Placental pericyte (primary cell): ENCODE data around the gene PDXP. TPM values are rescaled to one million over a fixed set of nuclear protein-coding genes. Genes with fewer than 3 reads are reported as not detected.

Experiments used
- small RNA-seq: library from RNA; depleted of rRNA; stranded (forward); fragments of <200 nt; gene quantifications from one replicate; pipeline ENCODE3, GENCODE V24; 2012; ENCODE audit warnings: low replicate concordance
- total RNA-seq: library from RNA; depleted of rRNA; stranded (reverse); fragments of >200 nt; gene quantifications from 2 replicates; pipeline ENCODE4 v1.2.3, GENCODE V29; 2012

PDXP gene
- total RNA-seq, result 3.9 and 29.9 TPM in 2 replicates

DNA sequence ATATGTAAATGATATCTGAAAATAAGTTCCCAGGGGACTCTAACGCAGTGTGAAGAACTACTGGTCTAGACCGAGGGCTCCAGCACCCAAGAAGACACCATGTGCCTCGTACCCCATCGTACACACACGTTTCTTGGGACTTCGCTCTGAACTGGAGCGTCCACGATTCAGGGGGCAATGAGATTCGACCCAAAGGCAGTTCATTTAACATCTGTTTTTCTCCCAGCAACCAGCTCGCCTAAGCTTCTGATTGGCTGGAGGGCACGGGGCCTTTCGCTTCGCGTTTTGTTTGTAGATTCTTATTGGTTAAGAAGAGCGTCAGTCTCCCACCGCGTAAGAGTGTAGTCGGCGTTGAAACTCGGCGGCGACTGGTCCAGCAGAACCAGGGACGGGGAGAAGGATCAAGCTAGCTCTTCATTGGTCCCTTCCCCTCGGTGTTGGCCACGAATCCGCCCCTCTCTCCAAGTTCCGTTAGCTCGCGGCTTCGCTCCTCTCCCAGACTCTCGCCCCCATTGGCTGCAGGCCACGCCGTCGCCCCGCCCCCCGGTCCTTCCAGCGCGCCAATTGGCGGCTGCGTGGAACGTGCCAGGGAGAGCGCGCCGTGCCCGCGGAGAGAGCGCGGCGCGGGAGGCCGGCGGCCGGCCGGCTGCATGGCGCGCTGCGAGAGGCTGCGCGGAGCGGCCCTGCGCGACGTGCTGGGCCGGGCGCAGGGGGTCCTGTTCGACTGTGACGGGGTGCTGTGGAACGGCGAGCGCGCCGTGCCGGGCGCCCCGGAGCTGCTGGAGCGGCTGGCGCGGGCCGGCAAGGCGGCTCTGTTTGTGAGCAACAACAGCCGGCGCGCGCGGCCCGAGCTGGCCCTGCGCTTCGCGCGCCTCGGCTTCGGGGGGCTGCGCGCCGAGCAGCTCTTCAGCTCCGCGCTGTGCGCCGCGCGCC lies at the start of gene PDXP:
Gene PDXP (plus strand): TSS at position 591 of the 933 bp plus-strand sequence. CDS start 60 bp downstream, at position 651.

DNA sequence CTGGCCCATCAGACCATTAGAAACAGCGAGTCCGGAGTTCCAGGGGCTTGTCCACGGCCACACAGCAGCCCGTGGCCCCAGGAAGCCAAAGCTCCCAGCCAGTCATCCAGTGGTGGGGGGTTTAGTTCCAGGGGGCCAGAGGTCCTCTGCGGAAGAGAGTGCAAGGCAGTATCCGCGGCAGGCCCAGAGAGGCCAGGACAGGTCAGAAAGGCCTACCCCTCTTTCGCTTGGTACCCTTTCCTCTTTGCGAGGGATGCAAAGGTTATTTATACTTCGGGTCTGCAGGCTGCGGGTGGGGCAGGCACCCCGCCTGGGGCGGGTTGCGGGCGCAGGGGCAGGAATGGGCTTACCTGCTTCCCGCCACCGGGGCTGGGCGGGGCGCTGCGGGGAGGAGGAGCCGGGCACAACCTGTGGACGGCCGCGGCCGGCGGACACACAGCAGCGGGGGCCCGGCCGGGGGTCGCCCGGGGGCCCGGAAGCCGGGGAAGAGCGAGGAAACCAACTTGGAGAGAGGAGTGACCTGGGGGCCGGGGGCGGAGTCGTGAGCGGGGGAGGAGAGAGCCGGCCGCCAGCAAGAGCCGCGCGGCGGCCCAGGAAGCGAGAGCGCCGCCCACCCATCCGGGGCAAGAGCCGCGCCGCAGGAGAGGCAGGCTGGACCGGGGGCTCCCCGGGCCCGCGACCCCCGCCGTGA lies 19.3 kb upstream of the PDXP start, which contains the start of gene SH3BP1:
Gene SH3BP1 (plus strand): TSS at position 600 of the 691 bp plus-strand sequence. CDS start 119 bp downstream, outside the sequence.

DNA sequence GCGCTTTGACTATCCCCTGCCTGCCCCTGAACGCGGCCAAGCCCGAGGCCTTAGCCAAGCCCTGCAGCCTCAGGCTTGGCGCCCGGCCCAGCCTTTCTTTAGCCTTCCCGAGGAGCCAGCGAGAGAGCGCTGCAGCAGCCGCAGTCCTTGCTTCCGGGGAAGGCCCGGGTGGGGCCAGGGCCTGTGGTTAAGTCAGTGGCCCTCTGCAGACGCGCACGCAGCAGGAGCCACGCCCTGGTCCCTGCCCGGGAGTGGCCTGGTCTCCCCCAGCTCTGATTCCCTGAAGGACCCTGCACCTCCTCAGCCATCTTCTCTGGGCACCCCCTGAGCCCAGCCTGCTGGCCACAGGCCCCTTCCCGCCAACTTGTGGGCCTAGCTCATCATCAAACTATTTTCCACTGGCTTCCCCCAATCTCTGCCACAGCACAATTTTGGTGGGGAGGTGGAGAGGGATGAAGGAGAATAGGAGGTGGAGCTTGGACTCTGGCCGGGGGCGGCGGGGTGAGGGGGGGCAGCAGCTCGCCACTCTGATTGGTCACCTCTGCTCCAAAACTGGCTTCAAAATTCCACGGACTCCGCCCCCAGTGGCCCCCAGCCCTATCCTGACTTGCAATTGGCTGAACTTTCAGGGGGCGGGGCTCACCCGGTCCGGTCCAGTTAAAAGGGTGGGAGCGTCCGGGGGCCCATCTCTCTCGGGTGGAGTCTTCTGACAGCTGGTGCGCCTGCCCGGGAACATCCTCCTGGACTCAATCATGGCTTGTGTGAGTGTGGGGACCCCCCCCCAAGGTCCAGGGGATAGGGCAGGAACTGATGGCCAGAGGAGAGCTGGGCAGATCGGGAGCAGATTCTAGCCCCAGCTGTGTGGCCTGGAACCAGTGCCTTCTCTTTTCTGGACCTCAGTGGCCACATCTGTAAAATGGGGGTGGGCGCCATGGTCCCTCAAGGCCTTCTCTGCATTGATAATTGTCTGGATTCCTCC lies 16.7 kb downstream of the PDXP start, which contains the start of gene LGALS1:
Gene LGALS1 (plus strand): TSS at position 686 of the 979 bp plus-strand sequence. CDS start 67 bp downstream, at position 753.

GRCh38 chr22:37686002-37686982 lies 27.8 kb downstream of the PDXP start, which contains the start of gene NOL12:
TSS of gene NOL12 (plus strand) at chr22:37686343. CDS start at chr22:37686393, 50 bp downstream.

DNA sequence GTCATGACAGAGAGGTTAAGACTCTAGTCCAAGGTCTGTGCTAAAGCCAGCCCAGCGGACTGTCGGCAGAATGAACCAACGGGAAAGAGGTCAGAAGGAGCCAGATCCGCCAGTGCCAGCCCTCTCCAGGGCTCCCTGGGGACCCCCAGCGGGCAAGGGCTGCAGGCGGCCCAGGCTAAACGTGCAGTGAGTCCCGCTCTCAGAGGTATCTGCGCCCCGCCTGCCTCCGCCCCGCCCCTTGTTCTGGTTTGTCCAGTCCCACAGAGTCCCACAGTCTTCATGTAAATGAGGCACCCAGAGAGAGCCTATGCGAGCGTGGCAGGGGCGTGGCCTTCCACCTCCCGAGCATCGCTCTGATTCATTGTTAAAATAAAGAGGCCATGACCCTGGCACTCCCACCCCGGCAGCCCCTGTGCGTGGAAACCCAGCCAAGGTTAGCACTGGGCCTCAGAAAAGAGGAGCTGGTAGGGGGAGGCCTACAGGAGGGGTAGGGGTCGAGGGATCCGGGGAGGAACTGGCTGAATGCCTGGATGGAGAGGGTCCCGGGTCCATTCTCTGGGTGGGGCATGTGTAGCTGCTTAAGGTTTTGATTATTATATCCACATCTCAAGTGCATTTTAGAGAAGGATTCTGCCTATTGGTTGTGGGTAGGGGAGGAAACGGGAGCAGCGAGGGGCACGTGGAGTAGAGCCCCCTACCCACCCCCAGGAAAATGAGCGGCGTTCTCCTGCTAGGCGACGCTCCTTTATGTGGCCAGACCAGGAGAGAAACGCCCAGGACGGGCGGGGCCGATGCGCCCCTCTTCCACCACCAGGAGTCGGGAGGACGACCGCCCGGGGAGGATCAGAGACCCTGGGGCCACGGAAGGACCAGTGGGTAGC lies 38.4 kb downstream of the PDXP start, which contains the start of gene TRIOBP:
Gene TRIOBP (plus strand): TSS at position 392 of the 881 bp plus-strand sequence. CDS start 4,318 bp downstream, outside the sequence.

Small RNAs within 50 kb of the gene (small RNA-seq; reads per million reads assigned to genes)
- gene RN7SL385P, result not detected

Other genes with a start within 250 kb of the PDXP start
- gene ELFN2, start 231.2 kb upstream of the PDXP start, total RNA-seq, result 0.66 and 1.4 TPM in 2 replicates
- 0.43 TPM in 1 of 2 replicates, not detected in the other for gene MFNG, start 172.3 kb upstream of the PDXP start, total RNA-seq
- gene CARD10, start 139.3 kb upstream of the PDXP start, total RNA-seq, result 2.8 and 3.9 TPM in 2 replicates
- gene CDC42EP1, start 98.2 kb upstream of the PDXP start, total RNA-seq, result 36.8 and 37.6 TPM in 2 replicates
- not detected in 2 replicates for gene LGALS2, start 78.6 kb upstream of the PDXP start, total RNA-seq
- gene GGA1, start 49.9 kb upstream of the PDXP start, total RNA-seq, result 40.7 and 50.3 TPM in 2 replicates
- gene SH3BP1, start 19.1 kb upstream of the PDXP start, total RNA-seq, result 11.7 and 13.8 TPM in 2 replicates
- 4,884 and 6,707 TPM in 2 replicates for gene LGALS1, start 16.9 kb downstream of the PDXP start, total RNA-seq
- 19.8 and 31.7 TPM in 2 replicates for gene NOL12, start 27.6 kb downstream of the PDXP start, total RNA-seq
- gene TRIOBP, start 38.3 kb downstream of the PDXP start, total RNA-seq, result 265 and 271 TPM in 2 replicates
- gene GCAT, start 149.2 kb downstream of the PDXP start, total RNA-seq, result 21.3 and 27.8 TPM in 2 replicates
- gene GALR3, start 164.7 kb downstream of the PDXP start, total RNA-seq, result not detected in 2 replicates
- 23.9 and 53.0 TPM in 2 replicates for gene ANKRD54, start 185.6 kb downstream of the PDXP start, total RNA-seq
- gene EIF3L, start 190.7 kb downstream of the PDXP start, total RNA-seq, result 293 and 364 TPM in 2 replicates
- 58.3 and 60.8 TPM in 2 replicates for gene MICALL1, start 247.6 kb downstream of the PDXP start, total RNA-seq